Upper lobe of left lung (tissue), 4 donors: ENCODE results near the gene AOC3.

Experiments
- CTCF ChIP-seq, 6 experiments: fragments of 450-650 bp in 4 of 6; fragments of 200-600 bp in 2 of 6; sonication (generic) in 2 of 6; IDR thresholded peaks; one replicate each; pipeline ENCODE4 v1.5.1; 2016 to 2019; ENCODE audit warnings: antibody characterized with exemption in 6 of 6
- POLR2A ChIP-seq, 4 donors: fragments of 450-650 bp; IDR thresholded peaks; one replicate each; pipeline ENCODE4 v1.5.1; 2016 to 2017; ENCODE audit warnings: antibody characterized with exemption in 4 of 4, mild to moderate bottlenecking in 2 of 4

DNA sequence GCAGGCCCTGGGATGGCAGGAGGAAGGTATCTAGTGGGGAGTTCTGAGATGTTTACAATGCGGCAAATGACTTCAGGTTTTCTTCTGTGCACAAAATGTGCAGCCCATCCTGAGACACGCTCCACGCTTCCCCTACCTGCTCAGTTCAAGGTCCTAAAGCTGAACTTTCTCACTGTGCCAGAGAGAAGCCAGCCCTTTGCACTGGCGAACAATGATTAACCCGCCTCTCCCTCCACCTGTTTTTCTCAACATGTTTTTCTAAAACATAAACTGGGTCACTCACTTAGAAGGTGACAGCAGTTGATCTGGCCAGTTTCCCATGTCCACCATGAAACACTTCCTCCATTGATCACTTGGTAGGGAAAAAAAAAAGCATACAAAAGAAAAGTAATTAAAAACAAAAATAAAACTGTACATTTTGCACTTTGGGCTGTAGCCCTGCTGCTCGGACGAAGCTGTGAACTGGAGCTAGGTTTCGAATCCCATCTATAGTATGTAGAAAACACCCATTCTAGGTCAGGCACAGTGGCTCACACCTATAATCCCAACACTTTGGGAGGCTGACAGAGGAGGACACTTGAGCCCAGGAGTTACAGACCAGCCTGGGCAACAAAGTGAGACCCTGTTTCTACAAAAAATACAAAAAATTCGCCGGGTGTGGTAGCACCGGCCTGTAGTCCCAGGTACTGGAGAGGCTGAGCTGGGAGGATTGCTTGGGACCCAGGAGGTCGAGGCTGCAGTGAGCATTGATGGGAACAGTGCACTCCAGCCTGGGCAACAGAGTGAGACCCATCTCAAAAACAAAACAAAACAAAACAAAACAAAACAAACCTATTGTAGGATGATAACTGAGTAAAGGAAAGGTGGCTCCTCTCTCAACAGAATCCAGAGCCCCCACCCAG is 43.5 kb downstream of the AOC3 start:
- TF ChIP-seq CTCF (IDR thresholded peaks at IDR 0.05) (no peak), POLR2A (IDR thresholded peaks at IDR 0.05) (no peak)
